ENCODE results near the gene ZDHHC13.

DNA sequence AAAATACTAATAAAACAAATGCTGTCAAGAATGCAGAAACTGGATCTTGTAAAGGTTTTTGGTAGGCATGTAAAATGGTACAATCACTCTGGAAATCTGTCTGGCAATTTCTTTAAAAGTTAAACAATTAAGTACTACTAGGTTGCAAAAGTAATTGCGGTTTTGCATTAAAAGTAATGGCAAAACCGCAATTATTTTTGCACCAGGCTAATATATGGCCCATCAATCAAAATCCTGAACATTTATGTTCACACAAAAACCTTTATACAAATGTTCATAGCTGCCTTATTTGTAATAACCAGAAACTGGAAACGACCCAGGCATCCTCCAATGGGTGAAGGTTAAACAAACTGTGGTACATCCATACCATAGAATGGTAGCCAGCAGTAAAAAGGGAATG, 24.6 kb upstream of the ZDHHC13 start:
- TF ChIP-seq, protein P1, sequence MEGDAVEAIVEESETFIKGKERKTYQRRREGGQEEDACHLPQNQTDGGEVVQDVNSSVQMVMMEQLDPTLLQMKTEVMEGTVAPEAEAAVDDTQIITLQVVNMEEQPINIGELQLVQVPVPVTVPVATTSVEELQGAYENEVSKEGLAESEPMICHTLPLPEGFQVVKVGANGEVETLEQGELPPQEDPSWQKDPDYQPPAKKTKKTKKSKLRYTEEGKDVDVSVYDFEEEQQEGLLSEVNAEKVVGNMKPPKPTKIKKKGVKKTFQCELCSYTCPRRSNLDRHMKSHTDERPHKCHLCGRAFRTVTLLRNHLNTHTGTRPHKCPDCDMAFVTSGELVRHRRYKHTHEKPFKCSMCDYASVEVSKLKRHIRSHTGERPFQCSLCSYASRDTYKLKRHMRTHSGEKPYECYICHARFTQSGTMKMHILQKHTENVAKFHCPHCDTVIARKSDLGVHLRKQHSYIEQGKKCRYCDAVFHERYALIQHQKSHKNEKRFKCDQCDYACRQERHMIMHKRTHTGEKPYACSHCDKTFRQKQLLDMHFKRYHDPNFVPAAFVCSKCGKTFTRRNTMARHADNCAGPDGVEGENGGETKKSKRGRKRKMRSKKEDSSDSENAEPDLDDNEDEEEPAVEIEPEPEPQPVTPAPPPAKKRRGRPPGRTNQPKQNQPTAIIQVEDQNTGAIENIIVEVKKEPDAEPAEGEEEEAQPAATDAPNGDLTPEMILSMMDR (conservative IDR thresholded peaks at IDR 0.05) = no peak
- TF ChIP-seq EZH2 (IDR thresholded peaks at IDR 0.05; ENCODE audit: low read depth) = no peak

Measured in PC-9 (cell line).